ENCODE measurements around the gene GNL3. TPM values are rescaled to one million over a fixed set of nuclear protein-coding genes. Genes with fewer than 3 reads are reported as not detected.

Gene GNL3
- total and polyA plus RNA-seq, 2 donors (not counting 1 experiment from before 2014, with no cell fraction given), result 75.2 to 99.9 TPM

DNA sequence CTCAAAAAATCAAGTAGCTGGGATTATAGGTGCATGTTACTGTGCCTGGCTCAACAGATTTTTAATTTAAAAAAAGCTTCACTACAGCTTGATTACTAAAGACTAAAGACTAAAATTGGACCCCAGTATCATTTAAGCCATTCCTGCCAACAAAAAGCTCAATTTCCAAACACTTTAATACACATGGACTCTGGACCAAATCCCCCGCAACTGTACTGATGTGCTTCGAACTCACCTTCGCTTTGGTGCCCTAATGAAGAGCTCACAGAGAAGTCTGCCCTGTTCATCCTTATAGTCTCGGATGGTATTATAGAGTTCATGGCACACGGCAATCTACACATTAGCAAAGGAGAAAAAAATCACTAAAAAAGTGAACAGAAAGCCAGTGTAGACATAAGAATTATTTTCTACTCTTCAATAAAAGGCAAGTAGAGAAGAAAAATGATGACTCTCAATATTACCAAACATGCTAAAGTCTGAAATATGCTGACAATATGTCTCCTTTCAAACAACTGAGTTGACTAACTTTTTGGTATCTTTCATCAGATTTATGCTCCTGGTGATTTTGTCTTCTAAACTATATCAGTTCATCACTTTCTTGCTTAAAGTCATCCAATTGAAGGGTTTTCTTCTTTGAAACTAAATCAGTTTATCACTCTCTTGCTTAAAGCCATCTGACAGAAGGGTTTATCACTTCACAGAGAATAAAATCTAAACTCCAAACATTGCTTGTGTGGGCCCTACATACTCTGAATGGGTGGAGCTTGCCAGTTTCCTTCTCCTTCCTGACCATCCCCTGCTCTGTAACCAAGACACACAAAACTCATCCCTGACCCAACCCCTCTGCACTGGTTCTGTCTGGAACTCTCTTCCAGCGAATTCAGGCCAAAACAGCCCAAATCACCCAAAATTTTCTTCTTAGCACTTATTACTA is 7.3 kb upstream of the GNL3 start:
- H4K20me1 ChIP-seq (ENCODE audit: control insufficient read depth, extremely low read depth, insufficient read depth, low read length), result no peaks in the 10 kb centered on the region
- peaks cover 3% of the 10 kb centered on the region for H3K36me3 ChIP-seq (ENCODE audit: control insufficient read depth, insufficient read depth, low read length)
- H3K27me3 ChIP-seq (ENCODE audit: control insufficient read depth, insufficient read depth, low read length), result no peaks in the 10 kb centered on the region
- no peak overlapping the region for H3K4me2 ChIP-seq (ENCODE audit: extremely low read depth, insufficient read depth, low read length)
- peaks cover 12% of the 10 kb centered on the region for H3K4me1 ChIP-seq (ENCODE audit: control insufficient read depth, extremely low read depth, insufficient read depth, low read length)
- H3K27ac ChIP-seq (ENCODE audit: insufficient read depth, low read length), result peak overlapping the region; percentile 33
- no peak overlapping the region for H2AFZ ChIP-seq (ENCODE audit: low read length)
- no peak overlapping the region for H3K4me3 ChIP-seq (replicated peaks in 1 of 4; ENCODE audit: control extremely low read depth in 1 of 4, insufficient read depth in 1 of 4, low read depth in 3 of 4, low read length in 4 of 4)
- no peaks in the 10 kb centered on the region for H3K9me3 ChIP-seq (ENCODE audit: control insufficient read depth, insufficient read depth, low read depth, low read length)
- H3K79me2 ChIP-seq (ENCODE audit: control insufficient read depth, insufficient read depth, low read length), result peaks cover 34% of the 10 kb centered on the region
- TF ChIP-seq, protein P1, sequence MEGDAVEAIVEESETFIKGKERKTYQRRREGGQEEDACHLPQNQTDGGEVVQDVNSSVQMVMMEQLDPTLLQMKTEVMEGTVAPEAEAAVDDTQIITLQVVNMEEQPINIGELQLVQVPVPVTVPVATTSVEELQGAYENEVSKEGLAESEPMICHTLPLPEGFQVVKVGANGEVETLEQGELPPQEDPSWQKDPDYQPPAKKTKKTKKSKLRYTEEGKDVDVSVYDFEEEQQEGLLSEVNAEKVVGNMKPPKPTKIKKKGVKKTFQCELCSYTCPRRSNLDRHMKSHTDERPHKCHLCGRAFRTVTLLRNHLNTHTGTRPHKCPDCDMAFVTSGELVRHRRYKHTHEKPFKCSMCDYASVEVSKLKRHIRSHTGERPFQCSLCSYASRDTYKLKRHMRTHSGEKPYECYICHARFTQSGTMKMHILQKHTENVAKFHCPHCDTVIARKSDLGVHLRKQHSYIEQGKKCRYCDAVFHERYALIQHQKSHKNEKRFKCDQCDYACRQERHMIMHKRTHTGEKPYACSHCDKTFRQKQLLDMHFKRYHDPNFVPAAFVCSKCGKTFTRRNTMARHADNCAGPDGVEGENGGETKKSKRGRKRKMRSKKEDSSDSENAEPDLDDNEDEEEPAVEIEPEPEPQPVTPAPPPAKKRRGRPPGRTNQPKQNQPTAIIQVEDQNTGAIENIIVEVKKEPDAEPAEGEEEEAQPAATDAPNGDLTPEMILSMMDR (conservative IDR thresholded peaks at IDR 0.05 in 1 of 2, IDR thresholded peaks at IDR 0.05 in 1 of 2; ENCODE audit: low read depth in 1 of 2, low read length in 2 of 2), result no peak
- no peak for TF ChIP-seq EZH2 (IDR thresholded peaks at IDR 0.05; ENCODE audit: low read length, missing control alignments)
- no peak overlapping the region for H3K9ac ChIP-seq (ENCODE audit: insufficient read depth, low read length)
- DNase-seq (ENCODE audit: low read depth in 2 of 2), result no peak

DNA sequence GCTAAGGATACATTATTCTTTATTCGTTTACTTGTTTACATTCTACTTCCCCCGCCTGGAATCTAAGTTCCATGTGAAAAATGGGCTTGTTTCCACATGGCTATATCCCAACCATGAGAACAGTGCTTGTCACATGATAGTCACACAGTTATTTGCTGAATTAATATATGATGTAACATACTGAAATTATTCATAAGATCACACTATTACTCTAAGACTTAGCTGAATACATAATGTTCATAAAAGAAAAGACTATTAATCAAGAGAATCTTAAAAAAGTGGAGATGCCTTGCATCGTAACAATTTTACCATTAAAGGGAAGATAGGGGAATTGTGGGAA is 6.7 kb upstream of the GNL3 start:
- Histone ChIP-seq H3K4me1 (ENCODE audit: control insufficient read depth, extremely low read depth, insufficient read depth, low read length) (peaks cover 15% of the 10 kb centered on the region), H3K9ac (ENCODE audit: insufficient read depth, low read length) (no peak overlapping the region), H3K36me3 (ENCODE audit: control insufficient read depth, insufficient read depth, low read length) (peaks cover 3% of the 10 kb centered on the region), H3K4me3 (replicated peaks in 1 of 4; ENCODE audit: control extremely low read depth in 1 of 4, insufficient read depth in 1 of 4, low read depth in 3 of 4, low read length in 4 of 4) (no peak overlapping the region), H2AFZ (ENCODE audit: low read length) (no peak overlapping the region), H3K9me3 (ENCODE audit: control insufficient read depth, insufficient read depth, low read depth, low read length) (no peaks in the 10 kb centered on the region), H3K79me2 (ENCODE audit: control insufficient read depth, insufficient read depth, low read length) (peaks cover 40% of the 10 kb centered on the region), H3K27ac (ENCODE audit: insufficient read depth, low read length) (peak overlapping the region; percentile 33), H3K27me3 (ENCODE audit: control insufficient read depth, insufficient read depth, low read length) (no peaks in the 10 kb centered on the region), H3K4me2 (ENCODE audit: extremely low read depth, insufficient read depth, low read length) (no peak overlapping the region), H4K20me1 (ENCODE audit: control insufficient read depth, extremely low read depth, insufficient read depth, low read length) (no peaks in the 10 kb centered on the region)
- TF ChIP-seq, protein P1 (conservative IDR thresholded peaks at IDR 0.05 in 1 of 2, IDR thresholded peaks at IDR 0.05 in 1 of 2; ENCODE audit: low read depth in 1 of 2, low read length in 2 of 2), result no peak
- TF ChIP-seq EZH2 (IDR thresholded peaks at IDR 0.05; ENCODE audit: low read length, missing control alignments), result no peak
- DNase-seq (ENCODE audit: low read depth in 2 of 2), result peak in 1 of 2 donors; percentile 94

DNA sequence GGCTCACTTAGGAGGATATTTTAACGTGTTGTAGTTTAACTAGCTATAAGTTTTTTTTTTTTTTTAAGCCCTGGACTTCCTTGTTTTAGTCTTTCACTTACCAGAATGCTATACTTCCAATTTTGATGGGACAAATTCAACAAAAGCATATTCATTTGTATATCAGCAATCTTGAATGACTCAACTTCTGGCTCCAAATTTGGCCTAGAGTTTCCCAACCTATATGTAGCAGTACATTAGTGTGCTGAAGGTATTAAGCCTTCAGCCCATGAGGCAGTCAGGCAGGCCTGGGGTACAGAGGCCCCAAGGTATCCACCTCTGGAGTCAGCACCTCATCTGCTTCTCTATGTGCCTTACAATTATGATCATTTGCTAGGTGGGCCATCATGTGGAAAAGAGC is 6.0 kb upstream of the GNL3 start:
- Histone ChIP-seq H2AFZ (ENCODE audit: low read length) (no peak overlapping the region), H3K9me3 (ENCODE audit: control insufficient read depth, insufficient read depth, low read depth, low read length) (no peaks in the 10 kb centered on the region), H3K4me1 (ENCODE audit: control insufficient read depth, extremely low read depth, insufficient read depth, low read length) (peaks cover 15% of the 10 kb centered on the region), H4K20me1 (ENCODE audit: control insufficient read depth, extremely low read depth, insufficient read depth, low read length) (no peaks in the 10 kb centered on the region), H3K27me3 (ENCODE audit: control insufficient read depth, insufficient read depth, low read length) (no peaks in the 10 kb centered on the region), H3K4me3 (replicated peaks in 1 of 4; ENCODE audit: control extremely low read depth in 1 of 4, insufficient read depth in 1 of 4, low read depth in 3 of 4, low read length in 4 of 4) (no peak overlapping the region), H3K79me2 (ENCODE audit: control insufficient read depth, insufficient read depth, low read length) (peaks cover 46% of the 10 kb centered on the region), H3K27ac (ENCODE audit: insufficient read depth, low read length) (peak overlapping the region; percentile 34), H3K9ac (ENCODE audit: insufficient read depth, low read length) (no peak overlapping the region), H3K4me2 (ENCODE audit: extremely low read depth, insufficient read depth, low read length) (no peak overlapping the region), H3K36me3 (ENCODE audit: control insufficient read depth, insufficient read depth, low read length) (peaks cover 3% of the 10 kb centered on the region)
- TF ChIP-seq, protein P1 (conservative IDR thresholded peaks at IDR 0.05 in 1 of 2, IDR thresholded peaks at IDR 0.05 in 1 of 2; ENCODE audit: low read depth in 1 of 2, low read length in 2 of 2), result no peak
- no peak for TF ChIP-seq EZH2 (IDR thresholded peaks at IDR 0.05; ENCODE audit: low read length, missing control alignments)
- peak in 1 of 2 donors; percentile 61 for DNase-seq (ENCODE audit: low read depth in 2 of 2)
